GM18499 (cell line): Measurements from ENCODE around the gene ASB5.
"Not testable (repeated sequence)": the region's sequence is repeated elsewhere in the genome, so short reads cannot be mapped to it uniquely, and the experiment has no call there.

Experiments
- ATAC-seq: cut with Tn5 transposase; IDR thresholded peaks from one replicate; pipeline ENCODE4 v1.9.1; 2021; ENCODE audit warnings: moderate number of reproducible peaks; ENCODE audit not compliant: insufficient read depth, unreplicated experiment

Gene ASB5, protein sequence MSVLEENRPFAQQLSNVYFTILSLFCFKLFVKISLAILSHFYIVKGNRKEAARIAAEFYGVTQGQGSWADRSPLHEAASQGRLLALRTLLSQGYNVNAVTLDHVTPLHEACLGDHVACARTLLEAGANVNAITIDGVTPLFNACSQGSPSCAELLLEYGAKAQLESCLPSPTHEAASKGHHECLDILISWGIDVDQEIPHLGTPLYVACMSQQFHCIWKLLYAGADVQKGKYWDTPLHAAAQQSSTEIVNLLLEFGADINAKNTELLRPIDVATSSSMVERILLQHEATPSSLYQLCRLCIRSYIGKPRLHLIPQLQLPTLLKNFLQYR

DNA sequence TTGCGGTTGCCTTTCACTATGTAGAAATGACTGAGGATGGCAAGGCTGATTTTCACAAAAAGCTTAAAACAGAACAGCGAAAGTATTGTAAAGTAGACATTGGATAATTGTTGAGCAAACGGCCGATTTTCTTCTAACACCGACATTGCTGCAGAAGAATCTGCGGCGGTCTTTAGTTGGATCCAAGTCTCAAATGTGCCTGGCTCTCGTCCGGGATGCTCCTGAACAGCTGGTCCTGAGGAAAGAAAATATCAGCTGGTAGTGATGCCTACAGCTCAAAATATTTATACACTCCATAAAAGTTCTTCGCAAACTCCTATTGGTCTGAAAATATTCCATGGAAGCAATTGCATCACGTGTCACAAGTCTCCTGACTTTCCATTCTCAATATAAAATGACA, at the start of gene ASB5:
Gene ASB5 (minus strand): TSS at position 260 of the 400 bp plus-strand sequence. CDS start 114 bp downstream, at position 146.
- ATAC-seq, result no peak

DNA sequence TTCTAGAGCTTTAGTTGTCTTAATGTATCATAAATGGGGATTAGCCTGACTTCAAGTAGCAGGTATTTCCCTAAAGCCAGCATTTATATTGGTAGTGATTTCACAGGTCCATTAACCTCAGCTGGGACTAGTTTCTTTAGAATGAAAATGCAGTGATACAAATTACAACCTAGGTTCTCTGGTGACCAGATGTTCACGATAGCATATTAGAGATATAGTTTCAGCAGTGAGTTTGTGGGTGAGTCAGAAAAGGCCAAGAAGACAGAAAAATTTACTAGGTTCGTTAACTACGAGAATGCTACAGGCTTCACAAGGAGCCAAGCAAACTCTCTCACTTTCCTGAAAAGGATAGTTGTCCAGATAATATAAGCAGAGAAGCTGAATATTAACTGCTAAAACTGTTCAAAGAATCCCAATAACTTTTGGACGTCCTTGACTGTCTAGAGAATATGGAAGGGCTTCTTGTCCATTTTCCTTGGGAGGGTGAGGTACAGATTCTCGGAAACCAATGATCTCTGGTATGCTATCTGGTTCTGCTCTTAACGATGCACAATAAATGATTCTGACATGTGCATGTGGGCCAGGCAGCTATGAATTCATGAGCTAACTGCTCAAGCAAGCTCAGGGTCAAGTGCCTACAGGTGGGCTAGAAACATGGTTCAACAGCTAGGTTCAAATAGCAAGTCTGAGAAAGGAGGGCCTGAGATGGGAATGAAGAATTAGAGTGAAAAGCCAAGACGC, 44.7 kb upstream of the ASB5 start:
- ATAC-seq, result no peak

DNA sequence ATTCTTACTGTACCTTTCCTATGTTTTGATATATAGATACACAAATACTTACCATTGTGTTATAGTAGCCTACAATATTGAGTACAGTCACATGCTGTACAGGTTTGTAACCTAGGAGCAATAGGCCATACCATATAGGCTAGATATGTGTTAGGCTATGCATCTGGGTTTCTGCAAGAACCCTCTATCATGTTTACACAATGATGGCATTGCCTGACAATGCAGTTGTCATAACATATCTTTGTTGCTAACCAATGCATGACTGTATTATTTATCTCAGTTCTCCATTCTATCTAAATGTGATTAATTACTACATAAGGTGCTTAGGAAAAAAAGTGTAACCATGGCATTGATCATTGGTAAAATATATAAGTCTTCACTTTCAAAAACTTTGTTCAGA, 40.8 kb upstream of the ASB5 start:
- ATAC-seq, result no peak

DNA sequence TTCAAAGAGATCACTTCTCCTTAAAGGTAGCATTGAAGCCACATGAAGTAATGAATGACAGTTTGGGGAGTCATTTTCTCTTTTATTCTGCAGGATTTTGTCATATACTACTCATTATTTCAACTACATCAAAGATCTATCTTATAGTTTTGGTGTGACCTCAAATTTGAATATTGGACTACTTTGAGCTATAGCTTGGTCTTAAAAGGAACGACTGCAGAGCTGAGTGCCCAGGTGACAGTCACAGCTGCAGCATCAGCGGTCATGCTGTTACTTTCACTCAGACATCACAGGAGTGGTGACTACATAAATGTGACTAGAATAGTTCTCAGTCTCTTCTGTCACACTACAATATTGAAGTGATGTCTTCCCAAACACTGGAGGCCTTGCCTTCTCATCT, 40.0 kb upstream of the ASB5 start:
- ATAC-seq, result peak; percentile 99

DNA sequence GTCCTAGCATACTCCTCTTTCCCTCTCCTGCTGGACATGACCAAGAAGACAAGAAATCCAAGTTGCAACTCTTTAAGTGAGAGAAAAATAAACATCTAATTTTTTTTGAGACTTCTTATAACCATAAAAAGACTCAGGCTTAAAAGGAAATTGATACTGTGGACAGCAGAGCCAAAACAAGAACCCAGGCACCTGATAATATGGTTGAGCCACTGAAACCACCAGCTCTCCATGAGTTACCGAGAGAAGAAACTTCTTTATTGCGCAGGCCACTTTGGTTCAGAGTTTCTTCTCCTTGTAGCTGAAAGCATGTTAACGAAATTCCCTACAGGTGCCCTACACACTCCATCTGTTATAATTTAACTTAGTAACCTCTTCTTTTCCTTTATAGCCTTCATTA, 39.4 kb upstream of the ASB5 start:
- ATAC-seq, result no peak

GRCh38 chr4:176307666-176307930, 38.6 kb upstream of the ASB5 start:
- no peak for ATAC-seq

DNA sequence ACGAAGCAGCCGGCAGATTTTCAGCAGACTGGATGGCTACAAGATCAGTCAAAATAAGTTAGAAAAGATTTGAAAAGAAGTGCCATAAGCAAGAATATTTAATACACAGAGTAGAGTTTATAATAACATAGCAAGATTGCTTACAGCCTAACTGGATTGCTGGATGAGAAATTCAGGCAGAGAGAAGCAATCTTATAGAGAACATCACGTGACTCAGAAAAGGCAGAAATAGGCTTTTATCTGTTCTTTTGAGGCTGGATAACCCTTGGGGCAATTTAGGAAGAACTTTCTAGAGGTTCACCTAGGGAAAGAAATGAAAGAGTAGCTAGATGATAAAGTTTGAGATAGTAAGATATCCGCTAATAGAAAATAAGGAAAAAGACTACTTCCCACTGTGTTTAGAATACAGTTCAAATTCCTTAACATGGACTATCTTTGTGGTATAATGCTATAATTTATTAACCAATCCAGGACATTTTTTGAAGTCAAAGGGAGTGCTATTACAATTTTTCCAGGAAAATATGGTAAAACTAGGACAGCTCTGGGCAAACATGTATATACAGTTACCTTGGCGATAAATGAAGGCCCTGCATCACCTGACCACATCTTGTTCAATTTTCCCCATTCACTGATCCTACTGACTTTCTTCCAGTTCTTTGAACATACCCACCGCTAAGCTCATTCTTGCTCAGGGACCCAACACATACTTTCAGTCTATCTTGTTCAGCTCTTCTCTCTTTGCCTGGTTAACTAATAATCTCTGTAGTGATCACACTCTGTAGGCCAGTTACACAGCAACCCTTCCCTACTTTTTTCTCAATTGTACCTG, 38.0 kb upstream of the ASB5 start:
- ATAC-seq, result no peak

GRCh38 chr4:176303938-176304337, 34.9 kb upstream of the ASB5 start:
- no peak for ATAC-seq

DNA sequence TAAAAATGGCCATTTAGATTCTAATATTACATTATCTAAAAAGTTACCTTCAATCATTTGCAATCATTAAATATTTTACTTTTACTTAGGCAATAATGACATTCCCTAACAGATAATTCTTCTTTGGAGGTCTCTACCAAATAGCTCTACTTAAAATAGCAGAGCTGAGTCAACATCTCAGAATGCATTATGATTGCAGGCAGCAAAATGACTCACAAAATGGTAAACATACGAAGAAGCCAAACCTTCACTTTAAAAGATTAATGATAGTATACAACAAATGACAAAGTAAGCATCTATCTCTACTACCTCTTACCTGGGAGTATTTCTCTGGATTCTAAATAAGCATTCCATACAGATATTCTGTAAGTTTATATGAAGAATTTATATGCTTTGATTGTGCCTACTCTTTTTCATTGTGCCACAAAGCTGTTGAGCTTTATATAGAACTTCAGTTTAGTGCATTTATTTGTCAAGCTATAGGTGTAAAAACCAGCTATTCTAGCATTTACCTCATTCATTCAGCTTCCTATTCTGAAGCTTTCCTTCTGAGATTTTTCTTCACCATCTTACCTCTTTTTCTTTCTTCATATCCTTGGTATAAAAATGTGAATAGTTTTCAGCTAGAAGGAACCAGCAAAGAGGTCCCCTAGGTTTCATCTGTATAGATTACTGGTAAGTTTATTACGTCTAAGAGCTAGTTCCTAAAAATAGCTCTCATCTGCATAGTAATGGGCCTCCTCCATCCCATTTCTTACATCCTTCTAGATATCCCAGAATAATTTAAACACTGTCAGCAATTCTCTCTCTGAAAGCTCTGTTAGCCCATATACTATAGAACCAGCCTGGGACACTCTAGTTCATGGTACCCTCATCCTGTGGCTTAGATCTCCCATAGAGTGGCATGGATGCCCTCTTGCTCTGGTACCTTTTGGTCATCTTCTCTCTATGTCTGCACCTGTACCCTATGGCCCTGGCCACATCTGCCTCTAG, 33.6 kb upstream of the ASB5 start:
- ATAC-seq, result no peak

DNA sequence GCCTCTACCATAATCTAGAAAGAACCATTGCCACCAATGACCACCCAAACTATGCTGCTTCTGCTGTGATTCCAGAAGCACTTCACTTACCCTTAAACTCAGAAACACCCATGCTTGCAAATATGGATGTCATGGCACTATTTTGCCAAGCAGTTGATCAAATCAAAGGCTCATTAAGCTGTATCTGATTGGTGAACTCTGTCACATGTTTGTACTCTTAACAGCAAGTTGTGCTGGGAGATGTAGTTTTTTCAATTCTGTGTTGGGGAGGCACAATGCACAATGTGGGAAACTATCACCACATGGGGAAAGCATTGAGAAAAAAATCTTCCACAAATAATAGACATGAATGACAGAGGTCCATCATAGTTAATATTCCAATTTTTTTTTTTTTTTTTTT, 31.5 kb upstream of the ASB5 start:
- ATAC-seq, result no peak

DNA sequence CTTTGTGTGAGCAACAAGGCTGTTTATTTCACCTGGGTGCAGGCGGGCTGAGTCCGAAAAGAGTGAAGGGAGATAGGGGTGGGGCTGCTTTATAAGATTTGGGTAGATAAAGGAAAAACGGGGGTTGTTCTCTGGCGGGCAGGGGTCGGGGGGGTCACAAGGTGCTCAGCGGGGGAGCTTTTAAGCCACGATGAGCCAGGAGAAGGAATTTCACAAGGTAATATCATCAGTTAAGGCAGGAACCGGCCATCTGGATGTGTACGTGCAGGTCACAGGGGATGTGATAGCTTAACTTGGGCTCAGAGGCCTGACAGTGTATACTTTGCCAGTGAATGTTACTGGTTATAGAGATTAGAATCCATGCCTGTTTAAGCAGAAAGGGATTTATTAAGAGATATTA, 31.0 kb upstream of the ASB5 start:
- ATAC-seq, result no peak

- ATAC-seq, result no peak
Measured at GRCh38 chr4:176298664-176299063, 29.6 kb upstream of the ASB5 start.

DNA sequence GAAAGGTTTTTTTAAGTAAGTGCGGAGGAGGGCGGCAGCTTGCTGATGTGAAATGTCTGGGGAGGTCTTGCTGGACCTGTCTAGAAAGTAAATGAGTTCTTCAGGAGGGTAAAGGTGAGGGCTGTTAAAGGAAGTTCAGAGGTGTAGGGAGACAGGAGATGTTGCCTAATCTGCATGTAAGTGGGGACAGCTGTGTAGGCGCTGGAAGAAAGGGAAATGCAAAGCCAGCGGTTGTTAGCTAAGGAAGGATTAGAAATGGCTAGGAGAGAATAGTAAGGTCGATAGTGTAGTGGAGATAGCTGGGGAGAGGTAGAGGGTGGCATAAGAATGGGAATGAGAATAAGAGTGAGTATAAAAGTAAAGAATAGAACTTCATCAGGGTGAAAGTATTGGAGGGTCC, 26.9 kb upstream of the ASB5 start:
- ATAC-seq, result not testable (repeated sequence)

- ATAC-seq, result no peak
Measured at GRCh38 chr4:176293660-176294059, 24.6 kb upstream of the ASB5 start.

GRCh38 chr4:176292920-176293319, 23.9 kb upstream of the ASB5 start:
- ATAC-seq, result no peak

DNA sequence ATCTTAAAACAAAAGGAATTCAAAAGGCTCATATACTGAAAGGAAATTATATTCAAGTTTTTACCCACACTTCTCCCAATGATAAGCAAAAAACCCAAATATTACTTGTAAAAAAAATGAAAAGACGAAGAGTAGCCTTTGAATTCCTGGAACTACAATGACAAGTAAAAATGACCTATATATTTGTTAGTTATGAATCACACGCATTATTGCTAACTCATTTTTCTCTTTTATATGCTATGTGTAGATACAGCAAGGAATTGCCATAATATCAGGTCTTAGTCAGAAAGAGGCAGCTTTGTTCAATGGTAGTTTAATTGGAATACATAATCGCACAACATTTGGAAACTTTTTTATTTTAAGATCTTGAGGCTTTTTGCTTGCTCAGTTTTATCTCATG, 22.7 kb upstream of the ASB5 start:
- no peak for ATAC-seq

DNA sequence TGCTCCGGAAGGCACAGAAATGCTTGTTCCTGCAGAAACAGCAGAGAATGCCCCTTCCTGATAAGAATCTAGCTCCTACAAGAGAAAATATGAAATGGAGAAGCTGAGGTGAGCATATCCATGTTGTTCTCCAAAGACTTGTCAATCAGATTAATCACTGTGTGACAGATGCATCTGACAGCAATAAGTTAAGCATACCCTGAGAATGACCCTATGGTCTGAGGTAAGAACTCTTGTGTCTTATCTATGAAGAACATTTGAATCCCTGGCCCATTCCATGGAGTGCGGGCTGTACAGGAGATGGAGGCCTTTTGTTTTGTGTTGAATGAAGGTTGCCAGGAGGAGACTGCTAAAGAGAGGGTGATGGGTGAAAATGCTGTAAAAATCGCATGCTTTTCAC, 21.5 kb upstream of the ASB5 start:
- ATAC-seq, result no peak

GRCh38 chr4:176289561-176289960, 20.5 kb upstream of the ASB5 start:
- no peak for ATAC-seq

- ATAC-seq, result no peak
Measured at GRCh38 chr4:176288020-176288419, 19.0 kb upstream of the ASB5 start.

- ATAC-seq, result no peak
Measured at GRCh38 chr4:176287546-176287945, 18.5 kb upstream of the ASB5 start.
